B cell (primary cell): ENCODE data around the gene RAI1. TPM values are rescaled to one million over a fixed set of nuclear protein-coding genes. Genes with fewer than 3 reads are reported as not detected.

Experiments
- ATAC-seq: fragments of 200-7000 bp; cut with Tn5 transposase; one replicate; pipeline ENCODE4 v1.10.0; 2021; ENCODE audit warnings: low read depth, mild to moderate bottlenecking, moderate number of reproducible peaks, moderate library complexity
- CTCF ChIA-PET: fragments of 350-600 bp; sonication (Branson Sonifier 250); formaldehyde crosslinking; loops from one replicate; lab custom pipeline; 2021; ENCODE audit warnings: antibody characterized with exemption, inconsistent platforms; lab: Charles Lee
- POLR2A ChIA-PET: fragments of 350-600 bp; sonication (Branson Sonifier 250); formaldehyde crosslinking; loops from one replicate; lab custom pipeline; 2021; ENCODE audit warnings: antibody characterized with exemption; lab: Charles Lee
- DNase-seq: peaks from one replicate; pipeline ENCODE4 v3.0.0; 2013
- H2AFZ ChIP-seq: 2 replicates; pipeline ENCODE4 v1.6.1; 2012; ENCODE audit warnings: mild to moderate bottlenecking, low read depth, low read length; ENCODE audit not compliant: insufficient read depth, poor library complexity, severe bottlenecking
- H3K27ac ChIP-seq, 2 donors: 1 replicate in 1 of 2; 2 replicates in 1 of 2; pipeline ENCODE4 v1.5.1; 2012 to 2013; ENCODE audit warnings: low read length in 2 of 2, mild to moderate bottlenecking in 2 of 2, moderate library complexity in 1 of 2
- H3K27me3 ChIP-seq, 4 experiments: fragments of 200-600 bp in 1 of 4; sonication (generic) in 1 of 4; replicated peaks in 1 of 4; 1 replicate in 2 of 4; 2 replicates in 2 of 4; pipeline versions ENCODE4 v1.6.1 to v1.7.0; 2013 to 2016; ENCODE audit warnings: low read length in 3 of 4, mild to moderate bottlenecking in 2 of 4, mixed read lengths in 1 of 4, moderate library complexity in 1 of 4; ENCODE audit not compliant: insufficient read depth in 4 of 4, control insufficient read depth in 3 of 4; ENCODE audit errors: control extremely low read depth in 1 of 4
- H3K36me3 ChIP-seq, 2 experiments: replicated peaks in 1 of 2; 1 replicate in 1 of 2; 2 replicates in 1 of 2; pipeline versions ENCODE4 v1.6.1 to v1.7.1; 2013; ENCODE audit warnings: low read length in 1 of 2; ENCODE audit not compliant: insufficient read depth in 2 of 2, control insufficient read depth in 1 of 2; ENCODE audit errors: control extremely low read depth in 1 of 2, extremely low read depth in 1 of 2
- H3K4me1 ChIP-seq, 2 donors: fragments of 200-600 bp in 1 of 2; sonication (generic) in 1 of 2; 1 replicate in 1 of 2; 2 replicates in 1 of 2; pipeline versions ENCODE4 v1.5.1 to v1.6.1; 2013 to 2017; ENCODE audit warnings: low read length in 2 of 2; ENCODE audit not compliant: control insufficient read depth in 2 of 2, insufficient read depth in 2 of 2
- H3K4me2 ChIP-seq: replicated peaks from 2 replicates; pipeline ENCODE3; 2012; ENCODE audit warnings: mild to moderate bottlenecking, low read depth, low read length; ENCODE audit not compliant: poor library complexity, severe bottlenecking
- H3K4me3 ChIP-seq, 5 experiments: fragments of 200-600 bp in 1 of 5; sonication (generic) in 1 of 5; 1 replicate in 3 of 5; 2 replicates in 2 of 5; pipeline versions ENCODE4 v1.5.1 to v1.7.0; 2011 to 2016; ENCODE audit warnings: low read length in 4 of 5, mild to moderate bottlenecking in 4 of 5, low read depth in 2 of 5, control low read depth in 1 of 5, moderate library complexity in 1 of 5; ENCODE audit not compliant: insufficient read depth in 1 of 5; ENCODE audit errors: control extremely low read depth in 1 of 5, extremely low read depth in 1 of 5
- H3K79me2 ChIP-seq: fragments of 200-600 bp; sonication (generic); one replicate; pipeline ENCODE4 v1.6.0; 2016; ENCODE audit warnings: low read length; ENCODE audit not compliant: control insufficient read depth, insufficient read depth
- H3K9ac ChIP-seq: fragments of 200-600 bp; sonication (generic); 2 replicates; pipeline ENCODE4 v1.6.1; 2017; ENCODE audit warnings: mild to moderate bottlenecking, low read length, moderate library complexity
- H3K9me3 ChIP-seq, 3 donors: one replicate each; pipeline versions ENCODE4 v1.6.1 to v1.7.1; 2013; ENCODE audit warnings: low read length in 2 of 3; ENCODE audit not compliant: control insufficient read depth in 2 of 3, insufficient read depth in 1 of 3; ENCODE audit errors: control extremely low read depth in 1 of 3
- H4K20me1 ChIP-seq: 2 replicates; pipeline ENCODE4 v1.6.0; 2012; ENCODE audit warnings: mild to moderate bottlenecking, low read length; ENCODE audit not compliant: insufficient read depth, control insufficient read depth, poor library complexity, severe bottlenecking
- H3K27ac Mint-ChIP-seq: one replicate; pipeline ENCODE4 v1.8.0; 2021; ENCODE audit warnings: mixed read lengths
- H3K27me3 Mint-ChIP-seq: one replicate; pipeline ENCODE4 v1.8.0; 2021; ENCODE audit warnings: mixed read lengths
- H3K4me1 Mint-ChIP-seq: one replicate; pipeline ENCODE4 v1.8.0; 2021; ENCODE audit warnings: mixed read lengths
- H3K4me3 Mint-ChIP-seq: one replicate; pipeline ENCODE4 v1.8.0; 2021; ENCODE audit warnings: mixed read lengths
- H3K9me3 Mint-ChIP-seq: one replicate; pipeline ENCODE4 v1.8.0; 2022; ENCODE audit warnings: mixed read lengths; ENCODE audit not compliant: insufficient read depth
- EZH2 ChIP-seq: IDR thresholded peaks from 2 replicates; pipeline ENCODE4 v1.6.1; 2012; ENCODE audit warnings: borderline replicate concordance, low read depth, mild to moderate bottlenecking, moderate library complexity, low read length; ENCODE audit not compliant: insufficient read depth, poor library complexity, severe bottlenecking
- WGBS: methylation state at CpG from one replicate; pipeline ENCODE4 v1.1.5; 2013; ENCODE audit warnings: missing lambda C conversion rate; ENCODE audit not compliant: insufficient coverage; 5-methylcytosine and 5-hydroxymethylcytosine counted together
- intact Hi-C: fragments of 100-400 bp; cut with micrococcal nuclease; formaldehyde crosslinking; loops from one replicate; pipeline ENCODE4 v1.10.0; 2022
- polyA plus RNA-seq: library from polyadenylated mRNA; depleted of rRNA; stranded (reverse); fragments of >200 nt; gene quantifications from 2 replicates; pipeline ENCODE4 v1.2.3, GENCODE V29; 2012
- total RNA-seq, 2 donors: library from RNA; stranded (reverse); fragments of 120-200 nt in 1 of 2; gene quantifications; 1 replicate in 1 of 2; 2 replicates in 1 of 2; pipeline versions ENCODE4 v1.2.3 to v1.2.4, GENCODE V29; 2013 to 2022
- TF ChIP-seq, protein P1 (sequence below): fragments of 200-600 bp; IDR thresholded peaks from one replicate; pipeline ENCODE4 v1.8.0; 2022; ENCODE audit warnings: antibody characterized with exemption, mild to moderate bottlenecking

The RAI1 gene
- total and polyA plus RNA-seq, 2 donors (not counting 1 experiment from before 2014, with no cell fraction given) = 4.7 to 34.0 TPM

DNA sequence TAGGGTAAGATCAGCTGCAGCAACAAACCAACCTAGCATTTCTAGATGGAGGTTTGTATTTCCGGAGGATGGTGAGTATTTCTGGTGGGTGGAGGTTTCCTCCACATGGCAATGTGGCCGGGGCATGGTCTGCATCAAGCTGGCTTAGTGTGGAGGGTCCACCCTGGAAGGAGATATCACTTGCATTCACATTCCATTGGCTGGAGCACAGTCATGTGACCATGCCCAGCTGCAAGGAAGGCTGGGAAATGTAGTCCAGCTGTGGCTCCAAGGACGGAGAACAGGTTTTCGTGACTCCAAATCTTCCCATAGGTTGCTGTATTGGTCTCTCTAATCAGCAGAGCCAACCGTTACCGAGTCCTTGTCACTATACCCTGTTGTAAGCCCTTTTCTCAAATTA lies 68.7 kb downstream of the RAI1 start:
- peak overlapping the region; percentile 66 for H2AFZ ChIP-seq
- H3K27me3 ChIP-seq = no peaks in the 10 kb centered on the region
- Mint-ChIP-seq H3K27ac (peak overlapping the region; percentile 94), H3K27me3 (no peaks in the 10 kb centered on the region), H3K9me3 (no peaks in the 10 kb centered on the region), H3K4me1 (peaks cover 61% of the 10 kb centered on the region), H3K4me3 (peak overlapping the region; percentile 92)
- H3K36me3 ChIP-seq = no peaks in the 10 kb centered on the region
- H3K4me2 ChIP-seq = peak overlapping the region; percentile 81
- no peak for TF ChIP-seq EZH2
- TF ChIP-seq, protein P1, sequence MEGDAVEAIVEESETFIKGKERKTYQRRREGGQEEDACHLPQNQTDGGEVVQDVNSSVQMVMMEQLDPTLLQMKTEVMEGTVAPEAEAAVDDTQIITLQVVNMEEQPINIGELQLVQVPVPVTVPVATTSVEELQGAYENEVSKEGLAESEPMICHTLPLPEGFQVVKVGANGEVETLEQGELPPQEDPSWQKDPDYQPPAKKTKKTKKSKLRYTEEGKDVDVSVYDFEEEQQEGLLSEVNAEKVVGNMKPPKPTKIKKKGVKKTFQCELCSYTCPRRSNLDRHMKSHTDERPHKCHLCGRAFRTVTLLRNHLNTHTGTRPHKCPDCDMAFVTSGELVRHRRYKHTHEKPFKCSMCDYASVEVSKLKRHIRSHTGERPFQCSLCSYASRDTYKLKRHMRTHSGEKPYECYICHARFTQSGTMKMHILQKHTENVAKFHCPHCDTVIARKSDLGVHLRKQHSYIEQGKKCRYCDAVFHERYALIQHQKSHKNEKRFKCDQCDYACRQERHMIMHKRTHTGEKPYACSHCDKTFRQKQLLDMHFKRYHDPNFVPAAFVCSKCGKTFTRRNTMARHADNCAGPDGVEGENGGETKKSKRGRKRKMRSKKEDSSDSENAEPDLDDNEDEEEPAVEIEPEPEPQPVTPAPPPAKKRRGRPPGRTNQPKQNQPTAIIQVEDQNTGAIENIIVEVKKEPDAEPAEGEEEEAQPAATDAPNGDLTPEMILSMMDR = no peak
- ChIA-PET CTCF (interaction anchor here (0.8 to 2.2 kb wide), 6 partner anchors 10 to 63 kb away, joined by 3 to 6 read pairs (median 3); no protein-coding TSS in a partner anchor), POLR2A (interaction anchor here (0.5 to 0.7 kb wide), 2 partner anchors 240 to 571 kb away, joined by 5 to 8 read pairs; no protein-coding TSS in a partner anchor)
- no peaks in the 10 kb centered on the region for H4K20me1 ChIP-seq
- H3K4me1 ChIP-seq = peaks cover 60 to 67% of the 10 kb centered on the region in 2 donors
- H3K27ac ChIP-seq = peak overlapping the region; percentile 56 to 77
- H3K79me2 ChIP-seq = peaks cover 40% of the 10 kb centered on the region
- ATAC-seq (no peak), DNase-seq (peak; percentile 72)
- WGBS = 0% methylated on average over 2 of the region's 6 CpGs
- peak overlapping the region in 4 of 5 experiments; percentile 41 to 68 (median 54) for H3K4me3 ChIP-seq
- peak overlapping the region; percentile 65 for H3K9ac ChIP-seq
- H3K9me3 ChIP-seq = peaks cover 0 to 9% (median 0%) of the 10 kb centered on the region in 3 donors
- intact Hi-C loops = loop anchor here (2.0 to 5.0 kb wide), 3 partner anchors 158 to 513 kb away; partner anchors contain the start of genes DRG2, FLCN and PEMT

DNA sequence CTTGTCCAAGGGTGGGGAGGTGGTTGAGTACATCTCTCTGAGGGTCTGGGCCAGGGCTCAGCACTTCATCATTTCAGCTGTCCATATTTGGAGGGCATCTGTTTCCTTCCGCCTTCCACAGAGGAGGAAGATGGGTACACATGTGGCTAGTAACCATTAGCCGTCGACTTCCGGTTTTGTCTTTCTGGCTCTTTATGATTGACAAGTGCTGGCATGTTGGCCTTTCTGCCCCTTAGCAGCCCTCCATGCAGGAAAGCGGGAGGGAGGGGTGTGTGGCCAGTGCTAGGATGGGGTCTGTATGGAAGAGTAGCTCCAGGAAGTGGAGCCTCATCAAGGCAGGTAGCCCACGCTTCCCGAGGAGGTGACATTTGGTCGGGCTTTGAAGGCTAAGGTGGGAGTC lies 69.6 kb downstream of the RAI1 start:
- Histone ChIP-seq H3K4me1 (peaks cover 65 to 76% of the 10 kb centered on the region in 2 donors), H3K27me3 (no peaks in the 10 kb centered on the region), H3K27ac (peak overlapping the region; percentile 86 to 93), H3K36me3 (peaks cover 0 to 3% of the 10 kb centered on the region in 2 experiments), H3K9me3 (peaks cover 0 to 9% (median 0%) of the 10 kb centered on the region in 3 donors), H4K20me1 (no peaks in the 10 kb centered on the region), H3K9ac (peak overlapping the region; percentile 66), H3K4me2 (peak overlapping the region; percentile 81), H3K79me2 (peaks cover 48% of the 10 kb centered on the region), H3K4me3 (peak overlapping the region in 4 of 5 experiments; percentile 28 to 69 (median 40)), H2AFZ (peak overlapping the region; percentile 85)
- no peaks in the 10 kb centered on the region for H3K27me3 Mint-ChIP-seq
- ATAC-seq (peak; percentile 12), DNase-seq (peak; percentile 80)
- CTCF ChIA-PET = interaction anchor here (1.0 to 1.4 kb wide), 4 partner anchors 12 to 69 kb away, joined by 3 to 5 read pairs (median 3); no protein-coding TSS in a partner anchor
- H3K4me3 Mint-ChIP-seq = peak overlapping the region; percentile 91
- TF ChIP-seq, protein P1 = no peak
- TF ChIP-seq EZH2 = no peak
- WGBS = 8% methylated on average over 8 of the region's 8 CpGs
- peak overlapping the region; percentile 96 for H3K27ac Mint-ChIP-seq
- intact Hi-C loops = loop anchor here (1.0 to 5.0 kb wide), 4 partner anchors 85 to 514 kb away; partner anchors contain the start of genes DRG2, FLCN, PEMT and SREBF1
- POLR2A ChIA-PET = interaction anchor here (0.8 to 1.5 kb wide), 4 partner anchors 13 to 288 kb away, joined by 3 to 4 read pairs (median 3); partner anchors contain the start of genes ATPAF2, GID4 and SREBF1
- peaks cover 66% of the 10 kb centered on the region for H3K4me1 Mint-ChIP-seq
- no peaks in the 10 kb centered on the region for H3K9me3 Mint-ChIP-seq
